Measurements from ENCODE around the gene SEMA3E.

GRCh38 chr7:83586281-83586680 lies 62.7 kb downstream of the SEMA3E start:
- TF ChIP-seq ATF2 (tag by site-specific recombination; IDR thresholded peaks at IDR 0.05; ENCODE audit: low read depth) (no peak), CTCF (tag by site-specific recombination; IDR thresholded peaks at IDR 0.05) (no peak), ZNF777 (tag by site-specific recombination; IDR thresholded peaks at IDR 0.05; ENCODE audit: borderline replicate concordance) (no peak), ZNF211 (tag by site-specific recombination; IDR thresholded peaks at IDR 0.05; ENCODE audit: low read depth) (no peak), ZNF670 (tag by site-specific recombination; IDR thresholded peaks at IDR 0.05; ENCODE audit: low read depth) (no peak)
